ENCODE measurements around the gene ACOT13.

- TF ChIP-seq, protein P1, sequence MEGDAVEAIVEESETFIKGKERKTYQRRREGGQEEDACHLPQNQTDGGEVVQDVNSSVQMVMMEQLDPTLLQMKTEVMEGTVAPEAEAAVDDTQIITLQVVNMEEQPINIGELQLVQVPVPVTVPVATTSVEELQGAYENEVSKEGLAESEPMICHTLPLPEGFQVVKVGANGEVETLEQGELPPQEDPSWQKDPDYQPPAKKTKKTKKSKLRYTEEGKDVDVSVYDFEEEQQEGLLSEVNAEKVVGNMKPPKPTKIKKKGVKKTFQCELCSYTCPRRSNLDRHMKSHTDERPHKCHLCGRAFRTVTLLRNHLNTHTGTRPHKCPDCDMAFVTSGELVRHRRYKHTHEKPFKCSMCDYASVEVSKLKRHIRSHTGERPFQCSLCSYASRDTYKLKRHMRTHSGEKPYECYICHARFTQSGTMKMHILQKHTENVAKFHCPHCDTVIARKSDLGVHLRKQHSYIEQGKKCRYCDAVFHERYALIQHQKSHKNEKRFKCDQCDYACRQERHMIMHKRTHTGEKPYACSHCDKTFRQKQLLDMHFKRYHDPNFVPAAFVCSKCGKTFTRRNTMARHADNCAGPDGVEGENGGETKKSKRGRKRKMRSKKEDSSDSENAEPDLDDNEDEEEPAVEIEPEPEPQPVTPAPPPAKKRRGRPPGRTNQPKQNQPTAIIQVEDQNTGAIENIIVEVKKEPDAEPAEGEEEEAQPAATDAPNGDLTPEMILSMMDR (IDR thresholded peaks at IDR 0.05; ENCODE audit: insufficient read depth, low read length, poor library complexity, severe bottlenecking) = no peak
- TF ChIP-seq EZH2phosphoT487 (conservative IDR thresholded peaks at IDR 0.05; ENCODE audit: low read length) = no peak
Measured at GRCh38 chr6:24738741-24739140, 71.9 kb downstream of the ACOT13 start.
